Heart right ventricle (tissue), 16 donors: ENCODE measurements around the gene REXO4. TPM values are rescaled to one million over a fixed set of nuclear protein-coding genes. Genes with fewer than 3 reads are reported as not detected.
A peak's percentile ranks its signal among the peaks of the same experiment; 100 is the strongest.

Source experiments
- ATAC-seq, 8 donors: fragments of 200-7000 bp; cut with Tn5 transposase; one replicate each; pipeline ENCODE4 v1.9.1; 2020; ENCODE audit warnings: mild to moderate bottlenecking in 8 of 8, moderate library complexity in 8 of 8, moderate number of reproducible peaks in 1 of 8
- DNase-seq, 2 donors: peaks; one replicate each; pipeline ENCODE4 v3.0.0-alpha.2; 2020
- H3K27ac ChIP-seq, 10 donors: fragments of 200-600 bp; sonication (generic) in 2 of 10; one replicate each; pipeline versions ENCODE4 v1.5.0 to v1.8.0; 2020 to 2022; ENCODE audit warnings: mild to moderate bottlenecking in 3 of 10
- H3K27me3 ChIP-seq, 7 donors: fragments of 200-600 bp; one replicate each; pipeline ENCODE4 v1.8.0; 2021 to 2022; ENCODE audit warnings: mild to moderate bottlenecking in 2 of 7
- H3K36me3 ChIP-seq, 9 donors: fragments of 200-600 bp; sonication (generic) in 1 of 9; one replicate each; pipeline versions ENCODE4 v1.5.0 to v1.8.0; 2020 to 2022; ENCODE audit warnings: mild to moderate bottlenecking in 2 of 9
- H3K4me1 ChIP-seq, 9 donors: fragments of 200-600 bp; sonication (generic) in 1 of 9; one replicate each; pipeline versions ENCODE4 v1.5.0 to v1.8.0; 2020 to 2022; ENCODE audit warnings: mild to moderate bottlenecking in 4 of 9
- H3K4me3 ChIP-seq, 10 donors: fragments of 200-600 bp; sonication (generic) in 2 of 10; one replicate each; pipeline versions ENCODE4 v1.5.0 to v1.8.0; 2020 to 2022; ENCODE audit warnings: mild to moderate bottlenecking in 7 of 10, moderate library complexity in 2 of 10
- H3K9me3 ChIP-seq, 11 donors: fragments of 200-600 bp in 10 of 11; sonication (generic) in 2 of 11; one replicate each; pipeline versions ENCODE4 v1.5.0 to v1.8.0; 2013 to 2022; ENCODE audit warnings: mild to moderate bottlenecking in 2 of 11, control low read depth in 1 of 11, moderate library complexity in 1 of 11
- CTCF ChIP-seq, 9 donors: fragments of 200-600 bp; sonication (generic) in 2 of 9; IDR thresholded peaks; one replicate each; pipeline versions ENCODE4 v1.5.0 to v1.8.0; 2021 to 2022; ENCODE audit warnings: antibody characterized with exemption in 9 of 9, mild to moderate bottlenecking in 5 of 9, moderate library complexity in 1 of 9
- WGBS, 2 donors: extraction: QIAGEN DNeasy Blood & Tissue Kit; methylation state at CpG; one replicate each; pipeline ENCODE4 v1.1.7; 2013; ENCODE audit warnings: inconsistent platforms in 1 of 2; 5-methylcytosine and 5-hydroxymethylcytosine counted together
- intact Hi-C, 10 donors: fragments of 100-400 bp; cut with DNase I; formaldehyde crosslinking; loops; one replicate each; pipeline versions ENCODE4 v1.11.1 to v1.14.2; 2022
- long read RNA-seq, 3 donors: library from polyadenylated mRNA; unstranded; transcript quantifications; one replicate each; pipeline ENCODE4 v2.0.0, GENCODE V29; 2020 to 2021
- polyA plus RNA-seq, 2 donors: library from polyadenylated mRNA; stranded (reverse); fragments of 200-250 nt; gene quantifications; one replicate each; pipeline ENCODE4 v1.2.3, GENCODE V29; 2013
- total RNA-seq, 10 donors: library from RNA; stranded (reverse); fragmentation: NEBNext Ultra II Directional in 3 of 10; extraction: Animal tissue kit (Norgen Biotek cat#: 25700) in 3 of 10; gene quantifications; one replicate each; pipeline versions ENCODE4 v1.2.1 to v1.2.4, GENCODE V29; 2021 to 2023
- donor health status: Arrhythmogenic right ventricular cardiomyopathy.
- donor health status: ischemic (EF 13 %, LVEDD 7.1; RV severe dilation, severe dysfunction).
- donor health status: healthy with polysubstance abuse.
- donor health status: DM: no; HTN: yes; CAD: no.
- donor health status: DM: no; HTN: no; CAD: no.
- donor health status: ischemic (EF 25% LVEDD 6.9; RV normal size, moderate dysfunction).
- donor health status: ischemic (EF 25% LVEDD 5.7; RV mildly dilated, moderate dysfunction).
- donor health status: healthy.
- donor health status: DM: yes; HTN: yes; CAD: no.
- donor health status: Ischemic cardiomyopathy.
- donor health status: ischemic (EF 35%, LVEDD 5.7; RV mildly dilated, moderate dysfunction).
- donor health status: nonischemic (EF 11% LVEDD 7.7; RV severe dilation, severe dysfunction).
- donor health status: DM: yes; HTN: yes; CAD: no.
- donor health status: PGD.
- donor health status: ischemic (EF 29% LVEDD 5.4; RV normal size, mild dysfunction).
- donor health status: nonischemic (EF 23%, LVEDD 6.1; RV moderate dilation, normal function).

Gene REXO4
- total RNA-seq (10 to 100 TPM in 8 of 10 donors, 1 to 10 TPM in 2; 9.3 to 20.8 (median 10.9) TPM), polyA plus RNA-seq (10 to 100 TPM; 11.8 to 19.1 TPM)
- long read RNA-seq, donor 1, transcript REXO4-202 (8 exons, 2,360 nt) = major isoform, 47 of 57 reads
- long read RNA-seq, donor 1, partial matches to known transcripts = 6 of 57 reads
- long read RNA-seq, donor 1, other reads (novel, unspliced or antisense) = 4 of 57 reads
- long read RNA-seq, donor 2, transcript REXO4-202 (8 exons, 2,360 nt) = major isoform, 24 of 33 reads
- long read RNA-seq, donor 2, partial matches to known transcripts = 7 of 33 reads
- long read RNA-seq, donor 2, other reads (novel, unspliced or antisense) = 2 of 33 reads
- long read RNA-seq, donor 3, transcript REXO4-202 (8 exons, 2,360 nt) = major isoform, 10 of 20 reads
- long read RNA-seq, donor 3, partial matches to known transcripts = 4 of 20 reads
- long read RNA-seq, donor 3, other reads (novel, unspliced or antisense) = 6 of 20 reads

GRCh38 chr9:133417541-133418461 lies at the start of gene REXO4:
Gene REXO4 (minus strand): TSS chr9:133418010. CDS start chr9:133417844, 166 bp downstream.
- no peaks in the 10 kb centered on the region for H3K27me3 ChIP-seq
- intact Hi-C loops = loop anchor here in 3 of 10 donors (5.0 to 10.0 kb wide), 3 partner anchors 40 to 63 kb away; partner anchors contain the start of genes STKLD1 (in 2 of the 3), SURF4 (in 2 of the 3), CACFD1 (in 1 of the 3) and SURF1 (in 1 of the 3)
- WGBS, 2 donors = 1 to 3% methylated on average over 74 to 75 of the region's 75 CpGs

GRCh38 chr9:133467101-133467500 lies 49.3 kb upstream of the REXO4 start:
- ATAC-seq (no peak), DNase-seq (no peak)
- no peak for TF ChIP-seq CTCF (IDR thresholded peaks at IDR 0.05)
- 83 to 85% methylated on average over 10 of the region's 10 CpGs for WGBS, 2 donors
- no peaks in the 10 kb centered on the region for H3K9me3 ChIP-seq
- H3K27ac ChIP-seq = no peak overlapping the region
- H3K4me3 ChIP-seq = no peak overlapping the region
- peaks cover 0 to 37% (median 0%) of the 10 kb centered on the region in 9 donors for H3K36me3 ChIP-seq
- H3K27me3 ChIP-seq = no peaks in the 10 kb centered on the region
- intact Hi-C loops = no loop called here
- peaks cover 0 to 6% (median 0%) of the 10 kb centered on the region in 9 donors for H3K4me1 ChIP-seq

More at GRCh38 chr9:133417541-133418461, at the start of gene REXO4:
- no peak for TF ChIP-seq CTCF (IDR thresholded peaks at IDR 0.05)
- Histone ChIP-seq H3K27ac (peak within 1 kb of the TSS; percentile 35 to 93 (median 82)), H3K9me3 (no peaks in the 10 kb centered on the region), H3K36me3 (peaks cover 0 to 35% (median 2%) of the 10 kb centered on the region in 9 donors), H3K4me1 (peaks cover 6 to 35% (median 19%) of the 10 kb centered on the region in 9 donors), H3K4me3 (peak within 1 kb of the TSS; percentile 51 to 94 (median 82))
- DNase-seq (peak; percentile 77 to 83), ATAC-seq (peak; percentile 92 to 97 (median 96))

GRCh38 chr9:133465984-133466383 lies 48.2 kb upstream of the REXO4 start:
- H3K4me1 ChIP-seq = peaks cover 0 to 5% (median 2%) of the 10 kb centered on the region in 9 donors
- no peak overlapping the region for H3K4me3 ChIP-seq
- no peak overlapping the region for H3K27ac ChIP-seq
- peaks cover 0 to 29% (median 0%) of the 10 kb centered on the region in 9 donors for H3K36me3 ChIP-seq
- no peak for ATAC-seq
- no peaks in the 10 kb centered on the region for H3K9me3 ChIP-seq
- intact Hi-C loops = no loop called here
- WGBS, 2 donors = 75 to 81% methylated on average over 6 of the region's 6 CpGs
- DNase-seq = no peak
- no peak for TF ChIP-seq CTCF (IDR thresholded peaks at IDR 0.05)
- no peaks in the 10 kb centered on the region for H3K27me3 ChIP-seq

GRCh38 chr9:133464638-133465037 lies 46.8 kb upstream of the REXO4 start:
- no peak for ATAC-seq

More at GRCh38 chr9:133464638-133465037, 46.8 kb upstream of the REXO4 start:
- intact Hi-C loops = no loop called here
- Histone ChIP-seq H3K27ac (no peak overlapping the region), H3K9me3 (no peaks in the 10 kb centered on the region), H3K27me3 (no peaks in the 10 kb centered on the region), H3K36me3 (peaks cover 0 to 29% (median 0%) of the 10 kb centered on the region in 9 donors), H3K4me1 (peaks cover 4 to 12% (median 9%) of the 10 kb centered on the region in 9 donors), H3K4me3 (no peak overlapping the region)
- no peak for DNase-seq
- no peak for TF ChIP-seq CTCF (IDR thresholded peaks at IDR 0.05)
- WGBS, 2 donors = 95 to 96% methylated on average over 10 of the region's 10 CpGs
